ENCODE data around the gene EPHX1. TPM values are rescaled to one million over a fixed set of nuclear protein-coding genes. Genes with fewer than 3 reads are reported as not detected.

EPHX1 gene
- total RNA-seq, 2 donors from 2014 or later: 0.94 to 1.3 TPM

- no peak overlapping the region for H3K4me3 Mint-ChIP-seq
- no peaks in the 10 kb centered on the region for H3K27me3 Mint-ChIP-seq
- DNase-seq (no peak), ATAC-seq (no peak)
- H3K36me3 Mint-ChIP-seq (ENCODE audit: low read depth): no peaks in the 10 kb centered on the region
- no peaks in the 10 kb centered on the region for H3K9me3 ChIP-seq (ENCODE audit: control insufficient read depth, low read length, poor library complexity, severe bottlenecking)
- peaks cover 12% of the 10 kb centered on the region for H3K4me1 Mint-ChIP-seq
- no peak overlapping the region for H3K27ac Mint-ChIP-seq
Measured at GRCh38 chr1:225890346-225891228, 80.7 kb downstream of the EPHX1 start.

GRCh38 chr1:225891229-225891972 lies 81.5 kb downstream of the EPHX1 start:
- Mint-ChIP-seq H3K27ac (no peak overlapping the region), H3K36me3 (ENCODE audit: low read depth) (no peaks in the 10 kb centered on the region), H3K4me3 (no peak overlapping the region), H3K4me1 (peaks cover 13% of the 10 kb centered on the region), H3K27me3 (no peaks in the 10 kb centered on the region)
- no peaks in the 10 kb centered on the region for H3K9me3 ChIP-seq (ENCODE audit: control insufficient read depth, low read length, poor library complexity, severe bottlenecking)
- DNase-seq (no peak), ATAC-seq (no peak)

- Mint-ChIP-seq H3K4me3 (no peak overlapping the region), H3K4me1 (peaks cover 22% of the 10 kb centered on the region), H3K36me3 (ENCODE audit: low read depth) (no peaks in the 10 kb centered on the region), H3K27me3 (no peaks in the 10 kb centered on the region), H3K27ac (no peak overlapping the region)
- DNase-seq (no peak), ATAC-seq (no peak)
- no peaks in the 10 kb centered on the region for H3K9me3 ChIP-seq (ENCODE audit: control insufficient read depth, low read length, poor library complexity, severe bottlenecking)
Measured at GRCh38 chr1:225892307-225892706, 82.4 kb downstream of the EPHX1 start.

Other genes starting within 250 kb of the EPHX1 start
- gene ENAH, start 157.0 kb upstream of the EPHX1 start, total RNA-seq: under 1 TPM; 0.57 to 0.73 TPM
- 10 to 100 TPM; 85.5 to 87.6 TPM for gene SRP9, start 32.3 kb upstream of the EPHX1 start, total RNA-seq
- gene TMEM63A, start 72.3 kb downstream of the EPHX1 start, total RNA-seq: 100 to 1,000 TPM; 269 to 280 TPM
- gene LEFTY1, start 79.0 kb downstream of the EPHX1 start, total RNA-seq: under 1 TPM in 1 of 2 donors, not detected in 1; 0.68 TPM
- gene PYCR2, start 114.1 kb downstream of the EPHX1 start, total RNA-seq: 10 to 100 TPM; 48.1 to 53.7 TPM
- not detected for gene LEFTY2, start 131.1 kb downstream of the EPHX1 start, total RNA-seq
- gene SDE2, start 189.2 kb downstream of the EPHX1 start, total RNA-seq: 10 to 100 TPM; 31.7 to 37.6 TPM